ENCODE data around the gene SLC25A22.
A peak's percentile ranks its signal among the peaks of the same experiment; 100 is the strongest.

SLC25A22 gene

DNA sequence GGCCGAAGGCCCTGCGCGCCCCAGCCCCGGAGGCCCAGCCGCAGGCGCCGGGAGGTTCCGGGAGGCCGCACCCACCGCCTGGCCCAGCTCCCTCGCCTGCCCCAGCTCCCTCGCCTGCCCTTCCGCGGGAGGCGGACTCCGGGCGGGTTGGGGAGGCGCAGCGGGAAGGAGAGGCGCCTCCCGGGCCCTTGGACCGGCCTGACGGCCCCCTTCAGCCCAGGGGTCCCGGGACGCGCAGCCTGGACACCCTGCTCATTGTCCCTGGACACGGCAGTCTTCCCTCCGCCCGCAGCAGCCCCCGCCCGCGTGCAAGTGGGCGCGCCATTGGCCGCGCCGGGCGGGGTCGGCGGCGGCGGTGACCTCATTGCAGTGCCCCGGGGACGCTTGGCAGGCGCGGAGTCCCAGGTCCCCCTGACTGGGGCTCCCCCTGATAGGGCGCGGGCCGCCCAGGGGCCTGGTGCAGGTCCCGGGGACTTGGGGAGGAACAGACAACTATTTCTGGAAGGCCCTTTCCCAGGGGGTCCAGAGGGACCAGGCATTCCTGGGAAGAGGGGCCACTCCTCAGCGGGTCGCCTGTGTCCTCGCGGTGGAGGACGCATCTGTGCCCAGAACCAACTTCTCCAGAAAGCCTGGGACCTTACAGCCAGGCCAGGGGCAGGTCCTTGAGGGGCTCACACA is 35.2 kb upstream of the SLC25A22 start:
- no peak for DNase-seq (ENCODE audit: low read depth)
- peak overlapping the region; percentile 70 for H3K4me3 ChIP-seq (replicated peaks; ENCODE audit: low read depth, low read length)
- TF ChIP-seq, protein P1, sequence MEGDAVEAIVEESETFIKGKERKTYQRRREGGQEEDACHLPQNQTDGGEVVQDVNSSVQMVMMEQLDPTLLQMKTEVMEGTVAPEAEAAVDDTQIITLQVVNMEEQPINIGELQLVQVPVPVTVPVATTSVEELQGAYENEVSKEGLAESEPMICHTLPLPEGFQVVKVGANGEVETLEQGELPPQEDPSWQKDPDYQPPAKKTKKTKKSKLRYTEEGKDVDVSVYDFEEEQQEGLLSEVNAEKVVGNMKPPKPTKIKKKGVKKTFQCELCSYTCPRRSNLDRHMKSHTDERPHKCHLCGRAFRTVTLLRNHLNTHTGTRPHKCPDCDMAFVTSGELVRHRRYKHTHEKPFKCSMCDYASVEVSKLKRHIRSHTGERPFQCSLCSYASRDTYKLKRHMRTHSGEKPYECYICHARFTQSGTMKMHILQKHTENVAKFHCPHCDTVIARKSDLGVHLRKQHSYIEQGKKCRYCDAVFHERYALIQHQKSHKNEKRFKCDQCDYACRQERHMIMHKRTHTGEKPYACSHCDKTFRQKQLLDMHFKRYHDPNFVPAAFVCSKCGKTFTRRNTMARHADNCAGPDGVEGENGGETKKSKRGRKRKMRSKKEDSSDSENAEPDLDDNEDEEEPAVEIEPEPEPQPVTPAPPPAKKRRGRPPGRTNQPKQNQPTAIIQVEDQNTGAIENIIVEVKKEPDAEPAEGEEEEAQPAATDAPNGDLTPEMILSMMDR (IDR thresholded peaks at IDR 0.05; ENCODE audit: low read length, missing control alignments) = no peak

DNA sequence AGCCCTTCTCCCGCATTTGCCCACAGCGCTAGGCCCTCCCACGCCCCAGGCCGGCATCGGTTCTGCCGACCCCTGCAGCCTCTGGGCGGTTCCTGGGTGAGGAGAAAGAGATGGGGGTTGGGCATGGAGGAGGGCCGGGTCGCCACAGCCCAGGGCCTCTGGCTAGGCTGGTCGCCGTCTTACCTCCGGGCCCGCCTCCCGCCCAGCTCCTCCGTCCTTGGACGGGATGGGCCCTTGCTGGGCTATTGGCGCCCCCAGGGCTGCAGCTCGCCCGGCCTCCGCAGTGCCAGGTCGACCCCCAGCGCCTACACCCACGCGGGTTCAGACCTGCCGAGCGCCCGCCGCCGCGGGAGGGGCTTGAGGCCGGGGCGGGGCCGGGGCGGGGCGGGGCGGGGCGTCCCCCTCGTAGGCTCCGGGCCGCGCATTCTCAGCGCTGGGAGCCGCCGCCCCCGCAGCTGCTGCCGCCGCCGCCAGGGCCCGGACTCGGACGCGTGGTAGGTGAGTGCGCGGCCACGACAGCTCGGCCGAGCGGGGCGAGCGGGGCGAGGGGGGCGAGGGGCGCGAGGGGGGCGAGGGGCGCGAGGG is 34.5 kb upstream of the SLC25A22 start, which contains the start of gene CD151:
CD151 (plus strand) TSS at position 424 of the 585 bp plus-strand sequence. CDS start 3,118 bp downstream, outside the sequence.
- TF ChIP-seq, protein P1 (IDR thresholded peaks at IDR 0.05; ENCODE audit: low read length, missing control alignments) = no peak
- DNase-seq (ENCODE audit: low read depth) = peak; percentile 47
- peak within 1 kb of the TSS; percentile 70 for H3K4me3 ChIP-seq (replicated peaks; ENCODE audit: low read depth, low read length)

DNA sequence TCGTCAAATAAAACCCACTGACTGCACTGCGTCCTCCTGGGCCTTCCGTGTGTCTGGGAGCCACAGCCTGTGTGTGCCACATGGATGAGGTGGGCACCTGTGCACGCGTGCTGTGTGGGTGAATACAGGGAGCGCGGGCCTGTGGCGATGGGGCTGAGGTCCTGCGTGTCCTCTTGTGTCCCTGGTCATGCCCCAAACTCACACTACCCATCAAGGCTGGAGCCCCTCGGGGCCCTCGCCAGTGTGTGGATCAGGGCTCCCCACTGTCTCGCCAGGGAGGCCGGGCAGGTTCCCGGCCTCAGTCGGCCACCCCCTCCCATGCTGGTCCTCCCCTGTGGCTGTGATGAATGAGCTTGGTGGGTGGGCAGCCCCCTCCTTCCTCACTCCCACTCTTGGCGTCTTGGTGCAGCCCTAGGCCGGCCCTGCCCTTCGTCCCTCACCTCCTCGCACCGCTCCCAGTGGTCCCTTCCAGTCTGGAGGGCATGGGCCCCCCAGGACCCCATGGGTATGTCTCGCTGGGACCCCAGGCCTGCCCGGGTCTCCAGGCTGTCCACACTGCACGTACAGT is 34.0 kb upstream of the SLC25A22 start:
- TF ChIP-seq, protein P1 (IDR thresholded peaks at IDR 0.05; ENCODE audit: low read length, missing control alignments) = no peak
- DNase-seq (ENCODE audit: low read depth) = no peak
- peak overlapping the region; percentile 48 for H3K4me3 ChIP-seq (replicated peaks; ENCODE audit: low read depth, low read length)

DNA sequence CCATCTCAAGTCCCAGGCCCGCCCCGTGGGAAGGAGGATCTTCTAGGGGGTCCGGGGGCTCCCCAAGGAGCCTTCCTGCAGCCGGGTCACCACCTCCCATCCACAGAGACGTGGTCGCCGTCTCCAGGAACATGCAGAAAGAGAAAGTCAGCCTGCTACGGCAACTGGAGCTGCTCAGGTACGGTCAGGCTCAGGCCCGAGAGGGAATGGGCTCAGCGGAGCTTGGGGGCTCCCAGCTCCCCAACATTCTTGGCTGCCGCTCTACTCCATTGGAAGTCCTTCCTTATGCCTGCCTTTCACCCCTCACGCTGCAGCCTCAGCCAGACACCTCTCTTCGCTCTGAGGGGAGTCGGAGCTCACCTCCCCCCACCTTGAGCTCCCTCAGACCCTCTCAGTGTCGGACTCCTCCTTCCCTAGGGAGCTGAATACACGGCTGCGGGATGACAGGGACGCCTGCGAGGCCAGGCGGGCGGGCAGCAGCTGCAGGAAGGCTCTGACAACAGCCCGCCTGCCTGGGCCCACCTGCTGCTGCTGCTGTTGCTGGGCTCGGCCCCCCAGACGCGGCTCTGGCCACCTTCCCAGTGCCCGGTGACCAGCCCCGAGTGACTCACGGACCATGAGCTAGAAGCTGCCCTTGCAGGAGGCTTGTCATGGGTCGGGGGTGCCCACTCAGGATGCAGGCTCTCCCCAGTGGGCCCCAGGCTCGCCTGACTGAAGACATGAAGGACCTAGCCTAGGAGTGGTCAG is 33.2 kb upstream of the SLC25A22 start:
- TF ChIP-seq, protein P1 (IDR thresholded peaks at IDR 0.05; ENCODE audit: low read length, missing control alignments) = no peak
- H3K4me3 ChIP-seq (replicated peaks; ENCODE audit: low read depth, low read length) = no peak overlapping the region
- DNase-seq (ENCODE audit: low read depth) = no peak

DNA sequence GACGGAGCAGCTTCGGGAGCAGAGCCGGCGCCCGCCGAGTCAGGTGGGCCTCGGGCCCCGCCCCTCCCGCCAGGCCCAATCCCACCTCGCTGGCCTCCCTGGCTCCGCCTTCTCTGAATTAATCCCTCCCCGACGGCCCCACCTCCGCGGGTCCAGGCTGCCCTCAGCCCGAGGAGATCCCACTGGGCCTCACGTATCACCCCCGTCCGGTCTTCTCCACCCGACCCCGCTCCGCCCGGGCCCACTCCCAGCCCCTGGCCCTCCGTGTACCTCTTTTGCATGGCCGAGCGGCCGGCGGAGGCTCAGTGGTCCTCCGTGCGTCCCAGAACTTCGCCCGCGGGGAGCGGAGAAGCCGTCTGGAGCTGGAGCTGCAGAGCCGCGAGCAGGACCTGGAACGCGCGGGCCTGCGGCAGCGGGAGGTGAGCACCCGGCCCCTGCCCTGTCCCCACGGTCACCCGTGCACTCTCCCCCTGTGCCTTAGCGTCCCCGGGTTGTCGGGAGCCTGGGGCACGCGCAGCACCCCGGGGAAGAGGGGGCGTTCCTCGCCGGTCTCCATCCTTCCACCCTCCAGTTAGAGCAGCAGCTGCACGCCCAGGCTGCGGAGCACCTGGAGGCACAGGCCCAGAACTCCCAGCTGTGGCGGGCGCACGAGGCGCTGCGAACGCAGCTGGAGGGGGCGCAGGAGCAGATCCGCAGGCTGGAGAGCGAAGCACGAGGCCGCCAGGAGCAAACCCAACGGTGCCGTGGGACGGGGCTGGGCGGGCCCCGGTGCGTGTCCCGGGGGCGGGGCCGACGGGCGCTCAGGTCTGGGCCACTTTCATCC is 32.4 kb upstream of the SLC25A22 start:
- DNase-seq (ENCODE audit: low read depth) = peak; percentile 57
- H3K4me3 ChIP-seq (replicated peaks; ENCODE audit: low read depth, low read length) = peak overlapping the region; percentile 30
- TF ChIP-seq, protein P1 (IDR thresholded peaks at IDR 0.05; ENCODE audit: low read length, missing control alignments) = no peak

DNA sequence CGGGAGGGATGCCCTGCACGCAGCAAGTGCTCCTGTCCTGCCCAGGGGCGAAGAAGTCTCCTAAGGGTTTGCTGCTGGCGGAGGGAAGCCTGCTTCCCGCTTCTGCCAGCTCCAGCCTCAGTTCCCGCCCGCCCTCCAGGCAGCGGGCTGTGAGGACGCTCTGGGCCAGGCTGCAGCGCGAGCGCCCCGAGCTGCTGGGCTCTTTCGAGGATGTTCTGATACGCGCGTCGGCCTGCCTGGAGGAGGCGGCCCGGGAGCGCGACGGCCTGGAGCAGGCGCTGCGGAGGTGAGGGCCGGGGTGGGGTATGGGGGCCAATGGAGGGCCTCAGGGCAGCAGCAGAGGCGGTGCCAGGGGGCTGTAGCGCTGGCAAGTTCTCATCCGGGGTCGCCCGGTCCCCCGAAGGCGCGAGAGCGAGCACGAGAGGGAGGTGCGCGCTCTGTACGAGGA is 31.8 kb upstream of the SLC25A22 start:
- no peak for DNase-seq (ENCODE audit: low read depth)
- TF ChIP-seq, protein P1 (IDR thresholded peaks at IDR 0.05; ENCODE audit: low read length, missing control alignments) = no peak
- peak overlapping the region; percentile 30 for H3K4me3 ChIP-seq (replicated peaks; ENCODE audit: low read depth, low read length)

All from fibroblast of pulmonary artery (primary cell).